ENCODE data around the gene MOCOS.

MOCOS gene

GRCh38 chr18:36169938-36170337 lies 17.4 kb upstream of the MOCOS start:
- Histone ChIP-seq H3K4me2 (ENCODE audit: low read length) (no peak overlapping the region), H4K20me1 (ENCODE audit: insufficient read depth, low read length) (no peaks in the 10 kb centered on the region), H3K27ac (ENCODE audit: low read depth, low read length, poor library complexity, severe bottlenecking) (no peak overlapping the region), H3K9me3 (ENCODE audit: low read length) (no peaks in the 10 kb centered on the region), H2AFZ (ENCODE audit: low read length) (no peak overlapping the region), H3K36me3 (ENCODE audit: insufficient read depth, low read length) (peaks cover 85% of the 10 kb centered on the region), H3K79me2 (ENCODE audit: insufficient read depth, low read length) (no peaks in the 10 kb centered on the region), H3F3A (ENCODE audit: insufficient read depth, low read length) (no peaks in the 10 kb centered on the region), H3K4me1 (ENCODE audit: insufficient read depth, low read length, severe bottlenecking) (no peaks in the 10 kb centered on the region), H3K9me2 (ENCODE audit: low read depth, low read length) (no peaks in the 10 kb centered on the region), H3K27me3 (ENCODE audit: insufficient read depth, low read length) (no peaks in the 10 kb centered on the region), H3K4me3 (ENCODE audit: low read depth, low read length, poor library complexity, severe bottlenecking) (no peak overlapping the region), H3K9ac (ENCODE audit: low read length) (no peak overlapping the region)
- TF ChIP-seq CTCF (IDR thresholded peaks at IDR 0.05; ENCODE audit: low read length), result no peak
- TF ChIP-seq EZH2 (IDR thresholded peaks at IDR 0.05; ENCODE audit: borderline replicate concordance, low read length), result no peak

GRCh38 chr18:36175481-36175880 lies 11.8 kb upstream of the MOCOS start:
- H3K4me1 ChIP-seq (ENCODE audit: insufficient read depth, low read length, severe bottlenecking), result no peaks in the 10 kb centered on the region
- H2AFZ ChIP-seq (ENCODE audit: low read length), result no peak overlapping the region
- H3K4me2 ChIP-seq (ENCODE audit: low read length), result no peak overlapping the region
- no peak overlapping the region for H3K4me3 ChIP-seq (ENCODE audit: low read depth, low read length, poor library complexity, severe bottlenecking)
- TF ChIP-seq CTCF (IDR thresholded peaks at IDR 0.05; ENCODE audit: low read length) (no peak), EZH2 (IDR thresholded peaks at IDR 0.05; ENCODE audit: borderline replicate concordance, low read length) (no peak)
- H3K27me3 ChIP-seq (ENCODE audit: insufficient read depth, low read length), result no peaks in the 10 kb centered on the region
- peaks cover 70% of the 10 kb centered on the region for H3K36me3 ChIP-seq (ENCODE audit: insufficient read depth, low read length)
- H3K27ac ChIP-seq (ENCODE audit: low read depth, low read length, poor library complexity, severe bottlenecking), result no peak overlapping the region
- no peaks in the 10 kb centered on the region for H3K79me2 ChIP-seq (ENCODE audit: insufficient read depth, low read length)
- no peak overlapping the region for H3K9ac ChIP-seq (ENCODE audit: low read length)
- no peaks in the 10 kb centered on the region for H3K9me2 ChIP-seq (ENCODE audit: low read depth, low read length)
- no peaks in the 10 kb centered on the region for H3K9me3 ChIP-seq (ENCODE audit: low read length)
- H4K20me1 ChIP-seq (ENCODE audit: insufficient read depth, low read length), result no peaks in the 10 kb centered on the region
- no peaks in the 10 kb centered on the region; the same call in 1 of the 2 replicates for H3F3A ChIP-seq (ENCODE audit: insufficient read depth, low read length)

- Histone ChIP-seq H3K4me1 (ENCODE audit: insufficient read depth, low read length, severe bottlenecking) (no peaks in the 10 kb centered on the region), H3K9ac (ENCODE audit: low read length) (no peak overlapping the region), H2AFZ (ENCODE audit: low read length) (no peak overlapping the region), H3K4me2 (ENCODE audit: low read length) (no peak overlapping the region), H3K27ac (ENCODE audit: low read depth, low read length, poor library complexity, severe bottlenecking) (no peak overlapping the region), H3K4me3 (ENCODE audit: low read depth, low read length, poor library complexity, severe bottlenecking) (no peak overlapping the region), H3K79me2 (ENCODE audit: insufficient read depth, low read length) (no peaks in the 10 kb centered on the region), H3K27me3 (ENCODE audit: insufficient read depth, low read length) (no peaks in the 10 kb centered on the region), H3K9me3 (ENCODE audit: low read length) (no peaks in the 10 kb centered on the region), H3K36me3 (ENCODE audit: insufficient read depth, low read length) (peaks cover 63% of the 10 kb centered on the region), H4K20me1 (ENCODE audit: insufficient read depth, low read length) (no peaks in the 10 kb centered on the region), H3F3A (ENCODE audit: insufficient read depth, low read length) (no peaks in the 10 kb centered on the region; the same call in 1 of the 2 replicates), H3K9me2 (ENCODE audit: low read depth, low read length) (no peaks in the 10 kb centered on the region)
- TF ChIP-seq CTCF (IDR thresholded peaks at IDR 0.05; ENCODE audit: low read length) (no peak), EZH2 (IDR thresholded peaks at IDR 0.05; ENCODE audit: borderline replicate concordance, low read length) (no peak)
These were observed 11.1 kb upstream of the MOCOS start for GRCh38 chr18:36176177-36176584.

Measured in OCI-LY1 (cell line).